ENCODE results near the gene CENPM.

DNA sequence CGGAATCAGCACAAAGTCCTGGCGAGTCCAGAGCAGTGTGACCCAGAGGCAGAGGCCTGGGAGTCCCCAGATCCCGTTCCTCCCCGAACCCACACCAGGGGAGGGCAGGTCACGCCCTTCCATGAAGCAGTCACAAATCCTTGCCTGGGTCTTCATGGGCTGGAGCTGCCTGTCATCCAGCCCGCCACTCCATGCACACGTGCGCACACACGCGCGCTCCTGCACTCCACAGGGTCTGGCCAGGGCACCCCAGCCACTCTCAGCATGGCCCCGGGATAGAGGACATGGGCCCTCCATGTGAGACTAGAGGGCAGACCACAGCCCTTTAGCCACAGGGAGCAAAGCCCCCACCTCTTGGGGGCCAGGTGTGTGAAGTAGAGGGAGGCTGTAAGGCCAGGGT is 14.6 kb downstream of the CENPM start:
- TF ChIP-seq, protein P1, sequence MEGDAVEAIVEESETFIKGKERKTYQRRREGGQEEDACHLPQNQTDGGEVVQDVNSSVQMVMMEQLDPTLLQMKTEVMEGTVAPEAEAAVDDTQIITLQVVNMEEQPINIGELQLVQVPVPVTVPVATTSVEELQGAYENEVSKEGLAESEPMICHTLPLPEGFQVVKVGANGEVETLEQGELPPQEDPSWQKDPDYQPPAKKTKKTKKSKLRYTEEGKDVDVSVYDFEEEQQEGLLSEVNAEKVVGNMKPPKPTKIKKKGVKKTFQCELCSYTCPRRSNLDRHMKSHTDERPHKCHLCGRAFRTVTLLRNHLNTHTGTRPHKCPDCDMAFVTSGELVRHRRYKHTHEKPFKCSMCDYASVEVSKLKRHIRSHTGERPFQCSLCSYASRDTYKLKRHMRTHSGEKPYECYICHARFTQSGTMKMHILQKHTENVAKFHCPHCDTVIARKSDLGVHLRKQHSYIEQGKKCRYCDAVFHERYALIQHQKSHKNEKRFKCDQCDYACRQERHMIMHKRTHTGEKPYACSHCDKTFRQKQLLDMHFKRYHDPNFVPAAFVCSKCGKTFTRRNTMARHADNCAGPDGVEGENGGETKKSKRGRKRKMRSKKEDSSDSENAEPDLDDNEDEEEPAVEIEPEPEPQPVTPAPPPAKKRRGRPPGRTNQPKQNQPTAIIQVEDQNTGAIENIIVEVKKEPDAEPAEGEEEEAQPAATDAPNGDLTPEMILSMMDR (IDR thresholded peaks at IDR 0.05) = no peak
- no peak for TF ChIP-seq POLR2AphosphoS5 (IDR thresholded peaks at IDR 0.05)
